Cardiac septum (tissue), 1 donor: ENCODE measurements around the gene RP2. TPM values are rescaled to one million over a fixed set of nuclear protein-coding genes. Genes with fewer than 3 reads are reported as not detected.

Experiments used
- DNase-seq: peaks from one replicate; pipeline ENCODE4 v3.0.0-alpha.2; 2020; ENCODE audit warnings: low spot score
- intact Hi-C: fragments of 100-400 bp; cut with DNase I; formaldehyde crosslinking; loops from one replicate; pipeline ENCODE4 v1.14.0; 2022
- long read RNA-seq: library from polyadenylated mRNA; unstranded; transcript quantifications from one replicate; pipeline ENCODE4 v2.0.0, GENCODE V29; 2021
- total RNA-seq: library from RNA; stranded (reverse); fragmentation: NEBNext Ultra II Directional; extraction: Animal tissue kit (Norgen Biotek cat#: 25700); gene quantifications from one replicate; pipeline ENCODE4 v1.2.1, GENCODE V29; 2021
- donor health status: DM: no; HTN: no; CAD: no.

Gene RP2
- 3.4 TPM for total RNA-seq
- long read RNA-seq, transcript RP2-201 (5 exons, 3,803 nt) = major isoform, 6 of 8 reads
- long read RNA-seq, partial matches to known transcripts = 1 of 8 reads
- long read RNA-seq, other reads (novel, unspliced or antisense) = 1 of 8 reads

- intact Hi-C loops = loop anchor here (10.0 kb wide), 1 partner anchor 78 kb away; the partner anchor contains the start of gene JADE3
- peak; percentile 95 for DNase-seq
Observed at GRCh38 chrX:46836701-46837557, at the start of gene RP2. RP2 (plus strand) TSS chrX:46837043; CDS start chrX:46837101, 58 bp downstream.

- intact Hi-C loops = no loop called here
Observed at GRCh38 chrX:46788902-46789301, 47.9 kb upstream of the RP2 start.

GRCh38 chrX:46791927-46792809 is 44.7 kb upstream of the RP2 start:
- no peak for DNase-seq
- intact Hi-C loops = no loop called here

More at GRCh38 chrX:46788902-46789301, 47.9 kb upstream of the RP2 start:
- no peak for DNase-seq

GRCh38 chrX:46792810-46793188 is 44.0 kb upstream of the RP2 start:
- intact Hi-C loops = no loop called here
- DNase-seq = no peak

GRCh38 chrX:46793386-46794143 is 43.3 kb upstream of the RP2 start:
- DNase-seq = no peak
- intact Hi-C loops = no loop called here

- no peak for DNase-seq
- intact Hi-C loops = loop anchor here (5.0 kb wide), 1 partner anchor 34 kb away; no protein-coding TSS in a partner anchor
Observed at GRCh38 chrX:46796574-46797191, 40.2 kb upstream of the RP2 start.

- intact Hi-C loops = no loop called here
- DNase-seq = no peak
Observed at GRCh38 chrX:46803140-46803539, 33.7 kb upstream of the RP2 start.

- intact Hi-C loops = no loop called here
- DNase-seq = no peak
Observed at GRCh38 chrX:46805270-46805669, 31.6 kb upstream of the RP2 start.

- DNase-seq = no peak
- intact Hi-C loops = no loop called here
Observed at GRCh38 chrX:46811121-46811520, 25.7 kb upstream of the RP2 start.

GRCh38 chrX:46812445-46812844 is 24.4 kb upstream of the RP2 start:
- DNase-seq = no peak
- intact Hi-C loops = no loop called here

GRCh38 chrX:46814966-46815365 is 21.9 kb upstream of the RP2 start:
- intact Hi-C loops = no loop called here
- no peak for DNase-seq

GRCh38 chrX:46819136-46819535 is 17.7 kb upstream of the RP2 start:
- intact Hi-C loops = no loop called here
- no peak for DNase-seq

- DNase-seq = no peak
- intact Hi-C loops = no loop called here
Observed at GRCh38 chrX:46820391-46821100, 16.3 kb upstream of the RP2 start.

- DNase-seq = no peak
- intact Hi-C loops = no loop called here
Observed at GRCh38 chrX:46823481-46823880, 13.4 kb upstream of the RP2 start.

- no peak for DNase-seq
- intact Hi-C loops = loop anchor here (10.0 kb wide), 1 partner anchor 83 kb away; the partner anchor contains the start of gene JADE3
Observed at GRCh38 chrX:46831765-46832327, 5.0 kb upstream of the RP2 start.

GRCh38 chrX:46837558-46838485 is 979 bp downstream of the RP2 start:
- no peak for DNase-seq
- intact Hi-C loops = loop anchor here (10.0 kb wide), 1 partner anchor 77 kb away; the partner anchor contains the start of gene JADE3

GRCh38 chrX:46838486-46838870 is 1.6 kb downstream of the RP2 start:
- intact Hi-C loops = loop anchor here (10.0 kb wide), 1 partner anchor 76 kb away; the partner anchor contains the start of gene JADE3
- DNase-seq = no peak
